Glomerular visceral epithelial cell (primary cell): ENCODE measurements around the gene ZNF276.
"Not testable (repeated sequence)": the region's sequence is repeated elsewhere in the genome, so short reads cannot be mapped to it uniquely, and the experiment has no call there.

Experiments used
- DNase-seq: peaks from one replicate; pipeline ENCODE4 v3.0.0-alpha.2; 2016; ENCODE audit errors: extremely low spot score

The ZNF276 gene

DNA sequence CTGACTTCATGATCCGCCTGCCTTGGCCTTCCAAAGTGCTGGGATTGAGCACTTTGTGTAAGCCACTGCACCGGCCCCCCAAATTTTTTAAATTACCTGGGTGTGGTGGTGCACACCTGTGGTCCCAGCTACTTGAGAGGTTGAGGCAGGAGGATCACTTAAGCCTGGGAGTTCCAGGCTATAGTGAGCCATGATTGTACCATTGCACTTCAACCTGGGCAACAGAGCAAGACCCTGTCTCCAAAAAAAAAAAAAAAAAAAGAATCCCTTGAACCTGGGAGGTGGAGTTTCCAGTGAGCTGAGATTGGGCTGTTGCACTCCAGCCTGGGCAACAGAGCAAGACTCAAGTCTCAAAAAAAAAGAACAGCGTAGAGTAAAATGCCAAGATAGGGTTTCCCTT lies 15.2 kb downstream of the ZNF276 start:
- DNase-seq = no peak

DNA sequence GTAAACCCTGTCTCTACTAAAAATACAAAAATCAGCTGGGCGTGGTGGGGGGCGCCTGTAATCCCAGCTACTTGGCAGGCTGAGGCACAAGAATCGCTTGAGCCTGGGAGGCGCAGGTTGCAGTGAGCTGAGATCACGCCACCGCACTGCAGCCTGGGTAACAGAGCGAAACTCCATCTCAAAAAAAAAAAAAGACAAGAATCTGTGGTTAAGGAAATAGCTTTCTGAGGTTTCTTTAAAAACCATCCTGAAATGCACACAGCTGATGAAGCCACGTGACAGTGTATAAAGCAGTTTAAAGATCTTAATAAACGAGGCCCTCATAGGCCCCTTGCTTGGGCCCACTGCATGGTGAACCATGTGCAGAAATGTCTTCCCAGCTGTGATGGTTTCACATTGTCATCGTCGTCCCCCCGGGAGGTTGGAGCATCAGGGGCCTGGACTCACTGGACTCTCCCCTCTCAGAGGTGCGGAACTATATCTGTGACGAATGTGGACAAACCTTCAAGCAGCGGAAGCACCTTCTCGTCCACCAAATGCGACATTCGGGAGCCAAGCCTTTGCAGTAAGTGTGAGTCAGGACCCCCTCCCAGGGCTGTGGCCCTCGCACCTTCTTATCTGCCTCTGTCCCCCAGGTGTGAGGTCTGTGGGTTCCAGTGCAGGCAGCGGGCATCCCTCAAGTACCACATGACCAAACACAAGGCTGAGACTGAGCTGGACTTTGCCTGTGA lies 16.2 kb downstream of the ZNF276 start:
- DNase-seq = no peak

DNA sequence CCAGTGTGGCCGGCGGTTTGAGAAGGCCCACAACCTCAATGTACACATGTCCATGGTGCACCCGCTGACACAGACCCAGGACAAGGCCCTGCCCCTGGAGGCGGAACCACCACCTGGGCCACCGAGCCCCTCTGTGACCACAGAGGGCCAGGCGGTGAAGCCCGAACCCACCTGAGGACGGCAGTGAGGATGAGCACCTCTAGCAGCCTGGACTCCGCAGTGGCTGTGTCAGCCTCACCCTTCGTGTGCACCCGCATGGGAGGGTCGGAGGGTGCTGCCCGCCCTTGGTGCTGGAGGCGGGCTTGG lies 16.7 kb downstream of the ZNF276 start:
- no peak for DNase-seq

DNA sequence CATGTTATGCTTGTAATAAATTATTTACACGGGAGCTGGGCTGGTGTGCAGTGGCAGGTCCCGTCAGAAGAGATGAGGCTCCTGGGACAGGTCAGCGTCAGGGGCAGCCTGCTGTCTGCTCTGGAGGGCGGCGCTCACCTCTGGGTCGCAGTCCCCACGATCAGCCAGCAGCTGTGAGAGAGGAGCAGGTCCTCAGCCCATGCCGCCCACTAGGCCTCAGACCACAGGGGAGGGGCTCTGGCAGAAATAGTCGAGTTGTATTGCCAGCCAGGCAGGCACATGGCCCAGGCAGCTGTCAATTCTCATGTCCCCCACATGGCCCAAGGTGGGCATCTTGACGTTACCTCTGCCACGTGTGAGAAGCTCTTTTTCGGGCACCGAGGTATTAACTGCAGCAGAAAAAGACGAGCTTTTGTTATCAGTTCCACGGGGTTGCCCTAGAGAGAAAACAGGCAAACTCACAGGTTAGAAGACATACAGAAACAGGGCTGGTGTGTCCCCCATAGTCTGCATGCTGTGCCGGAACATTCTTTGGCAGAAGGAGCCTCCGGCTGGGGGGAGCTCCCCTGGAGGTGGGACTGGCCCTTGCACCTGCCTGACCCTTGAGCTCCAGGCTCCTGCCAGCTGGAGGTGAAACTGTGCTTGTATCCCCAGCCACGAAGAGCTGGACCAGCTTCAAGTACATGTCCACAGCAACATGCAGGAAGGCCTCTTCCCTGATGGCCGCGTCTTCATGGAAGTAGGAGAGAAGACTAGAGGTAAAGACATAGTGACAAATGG lies 17.4 kb downstream of the ZNF276 start:
- DNase-seq = no peak

- no peak for DNase-seq
These were observed 18.0 kb downstream of the ZNF276 start for GRCh38 chr16:89739383-89739782.

GRCh38 chr16:89741342-89742014 lies 20.1 kb downstream of the ZNF276 start:
- DNase-seq = no peak

DNA sequence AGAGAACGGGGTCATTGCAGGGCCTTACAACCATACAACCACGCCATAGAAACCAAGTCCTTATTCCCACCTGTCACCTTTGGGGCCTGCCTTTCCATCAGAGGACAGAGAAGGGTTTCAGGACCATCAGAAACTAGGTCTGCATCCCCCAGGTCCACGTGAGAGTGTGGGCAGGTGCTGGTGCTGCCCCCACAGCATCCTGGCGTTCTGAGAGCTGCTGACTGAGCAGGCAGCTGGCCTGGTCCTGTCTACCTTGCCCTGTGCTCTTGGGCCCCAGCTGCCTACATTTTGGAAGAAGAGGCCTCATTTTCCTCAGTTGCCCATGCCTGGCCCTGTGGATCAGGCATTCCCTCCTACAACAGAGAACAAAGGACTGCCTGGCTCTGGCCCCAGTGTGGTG lies 21.6 kb downstream of the ZNF276 start:
- DNase-seq = no peak

DNA sequence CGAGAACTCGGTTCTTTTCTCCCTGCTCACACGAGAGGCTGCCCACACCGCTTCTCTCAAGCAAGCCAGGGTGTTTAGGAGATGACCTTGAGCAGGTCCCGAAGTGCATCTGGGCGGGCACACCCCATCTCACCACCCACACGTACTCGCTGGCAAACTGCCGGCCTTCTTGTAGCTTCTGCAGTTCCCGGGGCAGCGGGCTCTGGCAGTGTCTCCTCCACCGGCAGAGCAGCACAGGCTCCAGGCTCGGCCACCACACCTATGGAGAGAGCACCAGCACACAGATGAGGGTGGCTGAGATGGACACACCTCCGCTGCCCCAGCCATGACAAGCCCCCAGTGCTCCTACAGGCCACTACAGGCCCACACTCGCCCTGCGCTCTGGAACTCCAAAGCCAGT lies 23.5 kb downstream of the ZNF276 start:
- no peak for DNase-seq

- DNase-seq = no peak
These were observed 24.7 kb downstream of the ZNF276 start for GRCh38 chr16:89746043-89746442.

DNA sequence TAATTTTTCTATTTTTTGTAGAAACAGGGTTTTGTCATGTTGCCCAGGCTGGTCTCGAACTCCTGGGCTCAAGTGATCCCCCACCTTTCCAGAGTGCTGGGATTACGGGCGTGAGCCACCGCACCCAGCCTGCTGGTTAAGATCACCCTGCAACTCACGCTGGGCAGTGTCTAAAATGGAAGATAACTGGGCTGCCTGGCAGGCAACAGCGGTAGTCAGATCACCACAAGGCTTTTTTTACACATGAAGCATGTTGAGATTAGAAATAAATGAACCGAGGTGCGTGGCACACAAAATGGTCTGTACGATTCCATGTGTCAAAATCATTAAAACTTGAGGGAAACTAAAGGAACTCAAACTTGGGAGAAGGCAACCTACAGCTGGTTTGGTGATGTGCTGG lies 26.7 kb downstream of the ZNF276 start:
- no peak for DNase-seq

DNA sequence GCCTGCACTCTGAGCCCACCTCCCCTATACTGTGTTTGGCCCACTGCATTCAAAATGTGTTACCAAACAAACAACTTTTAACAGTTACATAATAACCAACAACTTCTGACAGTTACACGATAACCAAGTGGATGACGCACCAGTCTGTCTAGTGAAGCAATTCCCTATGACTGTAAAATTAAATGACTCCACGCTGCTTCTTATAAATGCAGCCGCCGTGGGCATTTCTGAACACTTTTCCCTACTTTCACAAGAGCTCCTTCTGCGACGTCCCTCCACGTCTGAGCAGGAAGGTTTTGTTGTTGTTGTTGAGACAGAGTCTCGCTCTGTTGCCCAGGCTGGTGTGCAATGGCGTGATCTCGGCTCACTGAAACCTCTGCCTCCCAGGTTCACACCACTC lies 27.6 kb downstream of the ZNF276 start:
- DNase-seq = no peak

DNA sequence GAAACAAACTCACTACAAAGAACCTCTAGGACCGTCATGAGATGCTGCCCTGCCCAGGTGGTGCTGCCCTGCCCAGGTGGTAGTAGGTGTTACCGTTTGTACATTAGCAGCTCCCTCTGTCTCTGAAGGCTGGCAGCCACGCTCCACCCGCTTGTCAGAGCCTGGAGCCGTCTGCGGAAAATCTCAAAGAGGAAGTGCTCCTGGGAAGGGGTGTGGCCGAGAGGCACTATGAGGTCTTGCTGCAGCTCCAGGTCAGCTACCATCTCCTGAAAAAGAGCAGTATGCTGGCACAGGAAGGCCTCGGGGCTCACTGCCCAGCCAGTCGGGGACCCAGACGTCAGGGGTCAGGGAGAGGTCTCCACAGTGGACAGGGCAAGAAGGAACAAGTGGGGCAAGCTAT lies 28.3 kb downstream of the ZNF276 start:
- DNase-seq = no peak

- DNase-seq = no peak
These were observed 38.5 kb downstream of the ZNF276 start for GRCh38 chr16:89759746-89760340.

DNA sequence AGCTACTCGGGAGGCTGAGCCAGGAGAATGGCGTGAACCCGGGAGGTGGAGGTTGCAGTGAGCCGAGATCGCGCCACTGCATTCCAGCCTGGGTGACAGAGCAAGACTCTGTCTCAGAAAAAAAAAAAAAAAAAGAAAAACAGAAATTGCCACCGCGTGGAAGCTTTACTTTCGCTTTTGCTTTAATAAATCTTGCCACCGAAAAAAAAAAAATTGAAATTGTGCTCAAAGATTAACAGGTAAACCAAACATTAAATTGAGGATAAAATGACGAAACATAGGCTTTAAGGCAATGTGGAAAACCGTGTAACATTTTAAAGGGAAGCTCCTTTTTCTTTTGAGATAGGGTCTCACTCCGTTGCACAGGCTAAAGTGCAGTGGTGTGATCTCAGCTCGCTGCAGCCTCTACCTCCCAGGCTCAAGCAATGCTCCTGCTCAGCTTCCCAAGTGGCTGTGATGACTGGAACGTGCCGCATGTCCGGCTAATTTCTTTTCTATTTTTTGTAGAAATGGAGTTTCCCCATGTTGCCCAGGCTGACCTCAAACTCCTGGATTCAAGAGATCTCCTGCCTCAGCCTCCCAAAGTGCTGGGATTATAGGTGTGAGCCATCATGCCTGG lies 40.1 kb downstream of the ZNF276 start:
- no peak for DNase-seq

GRCh38 chr16:89764711-89765201 lies 43.4 kb downstream of the ZNF276 start:
- DNase-seq = no peak

GRCh38 chr16:89765292-89765830 lies 44.0 kb downstream of the ZNF276 start:
- no peak for DNase-seq

DNA sequence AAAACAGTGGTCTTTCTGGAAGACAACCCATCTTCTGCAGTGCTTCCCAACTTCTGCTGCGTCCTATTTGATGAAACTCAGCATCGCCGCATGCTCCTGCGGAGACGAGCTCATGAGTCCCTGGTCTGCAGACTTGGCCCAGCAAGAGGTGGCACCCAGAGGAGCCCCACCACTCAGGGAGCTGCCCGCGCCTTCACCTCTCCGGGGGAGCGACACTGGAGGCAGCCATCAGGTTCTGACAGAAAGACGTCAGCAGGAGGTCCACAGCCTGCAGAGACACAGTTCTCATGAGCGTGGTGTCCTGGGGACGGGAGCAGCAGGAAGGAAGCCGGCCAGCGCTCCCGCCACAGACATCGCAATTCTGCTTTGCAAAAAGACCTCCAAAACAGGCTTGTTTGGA lies 49.0 kb downstream of the ZNF276 start:
- no peak for DNase-seq

DNA sequence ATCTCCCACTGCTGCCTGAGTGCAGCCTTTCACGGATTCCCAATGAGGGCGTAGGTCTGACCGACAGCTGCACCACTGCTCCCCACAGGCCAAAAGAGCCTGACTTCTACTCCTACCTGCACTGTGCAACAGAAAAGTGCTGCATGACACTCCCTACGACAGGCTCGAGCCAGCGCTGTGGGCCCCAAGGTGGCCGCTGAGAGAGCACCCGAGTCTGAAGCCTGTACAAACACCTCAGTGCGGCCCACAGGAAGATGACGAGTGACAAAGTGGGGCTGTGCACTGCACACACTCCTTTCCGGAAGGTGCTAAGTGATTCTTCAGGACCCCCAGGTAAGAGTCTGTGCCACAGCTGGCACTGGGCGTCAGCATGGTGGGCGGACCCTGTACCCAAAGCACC lies 53.9 kb downstream of the ZNF276 start:
- no peak for DNase-seq

DNA sequence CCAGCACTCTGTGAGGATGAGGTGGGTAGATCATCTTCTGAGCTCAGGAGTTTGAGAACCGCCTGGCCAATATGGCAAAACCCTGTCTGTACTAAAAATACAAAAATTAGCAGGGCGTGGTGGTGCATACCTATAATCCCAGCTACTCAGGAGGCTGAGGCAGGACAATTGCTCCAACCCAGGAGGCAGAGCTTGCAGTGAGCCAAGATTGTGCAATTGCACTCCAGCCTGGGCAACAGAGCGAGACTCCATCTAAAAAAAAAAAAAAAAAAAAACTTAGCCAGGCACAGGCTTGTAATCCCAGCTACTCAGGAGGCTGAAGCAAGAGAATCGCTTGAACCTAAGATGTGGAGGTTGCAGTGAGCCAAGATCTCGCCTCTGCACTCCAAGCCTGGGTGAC lies 56.9 kb downstream of the ZNF276 start:
- DNase-seq = not testable (repeated sequence)

DNA sequence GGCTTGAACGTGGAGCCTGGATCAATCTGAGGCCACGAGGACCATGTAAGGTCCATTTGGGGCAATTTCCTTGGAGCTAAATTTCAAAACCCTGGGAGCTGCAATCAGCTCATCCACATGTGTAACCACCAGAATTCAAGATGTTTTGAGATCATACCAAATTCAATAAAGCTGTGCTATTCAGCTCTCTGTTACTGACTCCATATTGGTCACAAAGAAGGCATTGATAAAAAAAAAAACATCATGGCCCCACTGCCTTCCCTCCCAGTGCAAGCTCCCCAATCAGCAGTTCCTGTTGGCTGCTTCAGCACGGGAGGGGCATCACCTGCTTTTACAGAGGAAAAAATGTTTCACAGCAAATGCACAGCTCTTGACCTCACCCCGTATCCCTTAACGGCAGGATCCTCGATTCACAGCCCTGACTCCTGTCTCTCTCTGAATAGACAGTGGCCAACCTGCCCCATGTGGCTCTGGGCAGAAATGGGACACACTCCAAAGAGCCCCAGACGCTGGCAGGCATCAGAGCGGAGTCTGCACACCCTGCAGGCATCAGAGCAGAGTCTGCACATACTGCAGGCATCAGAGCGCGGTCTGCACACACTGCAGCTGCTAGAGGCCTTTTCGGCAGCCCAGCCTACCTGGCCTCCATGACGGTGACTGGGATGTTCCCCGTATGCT lies 58.0 kb downstream of the ZNF276 start:
- DNase-seq = no peak

DNA sequence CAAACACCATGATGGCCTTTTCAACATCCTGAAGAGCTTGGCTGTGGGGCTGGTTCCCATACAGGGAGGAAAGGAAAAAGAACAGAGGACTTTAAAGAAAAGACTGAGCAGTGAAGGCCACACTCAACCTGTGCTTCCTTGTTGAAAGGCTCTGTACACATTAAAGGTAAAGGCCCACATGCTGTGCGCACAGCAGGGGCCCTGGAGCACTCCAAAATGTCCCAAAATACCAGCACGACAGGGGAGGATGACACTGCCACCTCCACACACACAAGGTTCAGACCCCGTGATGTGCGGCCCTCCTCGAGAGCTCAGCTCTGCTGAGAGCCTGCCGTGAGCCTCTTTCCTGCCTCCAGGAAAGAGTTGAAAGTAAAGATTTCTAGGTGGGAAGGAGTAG lies 58.6 kb downstream of the ZNF276 start:
- no peak for DNase-seq
